ENCODE data around the gene SEL1L2. TPM values are rescaled to one million over a fixed set of nuclear protein-coding genes. Genes with fewer than 3 reads are reported as not detected.
A peak's percentile ranks its signal among the peaks of the same experiment; 100 is the strongest.

Gene SEL1L2
- total RNA-seq, 1 experiment from 2014 or later, result not detected

DNA sequence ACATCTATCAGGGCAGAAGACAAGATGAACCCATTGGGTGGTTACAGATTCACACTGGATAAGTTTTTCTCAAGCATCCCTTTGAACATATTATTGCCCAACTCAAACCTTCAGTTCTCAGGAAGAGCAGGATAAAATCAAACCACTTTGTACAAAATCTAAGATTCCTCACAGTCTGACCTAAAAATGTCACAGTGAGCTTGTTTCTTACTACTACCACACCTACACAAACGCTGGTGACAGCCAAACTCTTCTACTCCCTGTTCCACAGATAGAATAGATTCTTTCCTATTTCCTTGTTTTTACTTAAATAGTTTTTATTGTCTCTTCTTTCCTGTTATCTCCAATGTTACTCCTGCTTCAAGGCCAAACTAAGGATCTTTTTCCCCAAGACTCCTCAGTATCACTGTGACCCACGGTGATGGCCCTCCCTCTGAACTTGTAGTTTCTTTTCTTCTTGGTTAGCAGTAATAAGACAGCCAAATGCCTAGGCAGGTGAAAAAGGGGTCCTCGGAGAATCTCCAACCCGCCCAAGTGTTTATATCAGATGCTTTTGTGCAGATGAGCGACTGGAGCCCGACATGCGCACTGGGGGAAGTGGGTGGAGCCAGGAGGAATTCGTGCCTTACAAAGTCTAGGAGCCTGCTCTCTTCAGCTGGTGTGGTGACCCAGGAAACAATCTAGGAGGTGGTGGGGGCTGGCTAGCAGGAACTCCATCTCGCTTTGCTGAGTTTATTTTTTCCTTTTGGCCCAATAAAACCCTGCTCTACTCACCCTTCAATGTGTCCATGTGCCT lies 53.4 kb downstream of the SEL1L2 start:
- in situ Hi-C loops (cut with HindIII; ENCODE audit: low pct_unique_long_range_greater_than_20kb, low sequenced_read_pairs), result no loop called here
- DNase-seq (ENCODE audit: low read depth, low spot score), result no peak

DNA sequence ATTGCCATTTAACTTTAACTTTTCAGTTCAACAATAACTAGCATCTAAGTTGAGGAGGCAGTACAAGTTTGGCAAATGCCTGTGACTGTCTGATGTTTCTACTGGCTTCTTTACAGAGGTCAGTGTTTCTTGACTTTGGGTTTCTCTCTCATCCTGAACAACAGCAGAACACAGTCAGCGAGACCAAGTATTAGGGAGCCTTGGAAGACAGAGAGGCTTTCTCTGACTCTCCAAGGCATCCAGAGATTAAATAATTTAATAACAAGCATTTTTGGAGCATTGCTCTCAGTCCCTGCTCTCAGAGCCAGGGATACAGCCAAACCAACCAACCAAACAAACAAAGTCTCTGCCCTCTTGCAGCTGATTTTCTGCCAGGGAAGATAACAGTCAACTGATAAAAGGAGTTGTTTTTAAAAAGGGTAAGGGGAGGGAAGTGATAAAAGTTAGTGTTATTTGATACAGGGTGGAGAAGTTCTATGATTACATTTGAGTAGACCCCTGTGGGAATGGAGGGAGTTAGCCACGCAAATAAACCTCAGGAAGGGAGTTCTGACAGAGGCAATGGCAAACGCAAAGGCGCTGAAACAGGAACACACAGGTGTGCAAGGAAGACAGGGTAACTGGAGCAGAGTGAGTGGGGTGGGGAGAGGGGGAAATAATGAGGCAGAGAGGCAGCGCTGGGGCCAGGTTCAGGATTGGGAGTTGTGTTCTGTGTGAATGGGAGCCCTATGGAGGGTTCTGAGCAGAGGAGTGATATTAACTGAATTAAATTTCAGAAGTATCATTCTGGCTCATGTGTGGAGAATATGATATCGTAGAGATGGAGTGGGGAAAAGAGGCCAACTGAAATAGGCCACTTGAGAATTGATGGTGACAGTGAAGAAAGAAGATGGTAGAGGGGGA lies 55.2 kb downstream of the SEL1L2 start:
- in situ Hi-C loops (cut with HindIII; ENCODE audit: low pct_unique_long_range_greater_than_20kb, low sequenced_read_pairs), result no loop called here
- no peak for DNase-seq (ENCODE audit: low read depth, low spot score)

DNA sequence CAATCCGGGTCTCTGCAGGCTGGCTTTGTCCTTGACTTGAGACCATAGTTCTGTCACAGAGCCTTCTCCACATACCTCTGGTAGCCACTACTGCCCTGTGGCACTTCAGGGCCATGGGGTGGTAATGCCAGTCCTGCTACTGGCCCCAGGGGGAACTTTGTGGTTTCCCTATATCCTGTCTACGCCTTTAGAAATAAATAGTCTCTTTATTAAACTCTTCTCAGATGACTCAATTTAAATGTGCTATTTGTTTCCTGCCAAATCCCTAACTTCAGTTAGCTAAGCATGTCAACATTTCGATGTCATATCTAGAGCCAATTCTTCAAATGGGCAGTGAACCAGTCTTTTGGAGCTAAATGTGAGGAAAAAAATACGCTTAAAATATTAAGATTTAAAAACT lies 60.1 kb downstream of the SEL1L2 start:
- DNase-seq (ENCODE audit: low read depth, low spot score), result peak; percentile 93
- in situ Hi-C loops (cut with HindIII; ENCODE audit: low pct_unique_long_range_greater_than_20kb, low sequenced_read_pairs), result no loop called here

DNA sequence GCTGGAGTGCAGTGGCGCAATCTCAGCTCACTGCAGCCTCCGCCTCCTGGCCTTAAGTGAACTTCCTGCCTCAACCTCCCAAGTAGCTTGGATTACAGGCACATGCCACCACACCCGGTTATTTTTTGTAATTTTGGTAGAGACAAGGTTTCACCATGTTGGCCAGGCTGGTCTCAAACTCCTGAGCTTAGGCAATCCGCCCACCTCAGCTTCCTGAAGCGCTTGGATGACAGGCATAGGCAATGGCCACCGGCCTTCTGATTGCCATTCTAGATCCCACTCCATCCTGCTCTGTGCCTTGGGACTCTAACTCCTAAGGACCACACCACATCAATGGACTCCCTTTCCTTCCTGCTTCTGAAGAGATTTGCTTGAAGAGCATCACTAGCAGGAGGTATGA lies 60.6 kb downstream of the SEL1L2 start:
- no peak for DNase-seq (ENCODE audit: low read depth, low spot score)
- in situ Hi-C loops (cut with HindIII; ENCODE audit: low pct_unique_long_range_greater_than_20kb, low sequenced_read_pairs), result no loop called here

DNA sequence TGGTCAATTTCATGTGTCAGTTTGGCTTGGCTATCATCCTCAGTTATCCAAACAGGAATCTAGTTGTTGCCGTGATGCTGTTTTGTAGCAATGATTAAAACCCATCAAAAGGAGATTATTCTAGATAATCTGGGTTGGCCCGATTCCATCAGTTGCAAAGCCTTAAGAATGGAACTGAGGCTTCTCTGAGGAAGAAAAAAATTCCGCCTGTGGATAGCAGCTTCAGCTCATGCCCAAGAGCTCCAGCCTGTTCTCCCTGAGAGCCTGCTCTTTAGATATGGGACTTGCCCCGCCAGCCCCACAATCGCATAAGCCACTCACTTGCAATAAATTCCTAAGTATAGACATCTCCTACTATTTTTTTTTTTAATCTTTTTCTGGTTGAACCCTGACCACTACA lies 61.5 kb downstream of the SEL1L2 start:
- DNase-seq (ENCODE audit: low read depth, low spot score), result no peak
- in situ Hi-C loops (cut with HindIII; ENCODE audit: low pct_unique_long_range_greater_than_20kb, low sequenced_read_pairs), result no loop called here

DNA sequence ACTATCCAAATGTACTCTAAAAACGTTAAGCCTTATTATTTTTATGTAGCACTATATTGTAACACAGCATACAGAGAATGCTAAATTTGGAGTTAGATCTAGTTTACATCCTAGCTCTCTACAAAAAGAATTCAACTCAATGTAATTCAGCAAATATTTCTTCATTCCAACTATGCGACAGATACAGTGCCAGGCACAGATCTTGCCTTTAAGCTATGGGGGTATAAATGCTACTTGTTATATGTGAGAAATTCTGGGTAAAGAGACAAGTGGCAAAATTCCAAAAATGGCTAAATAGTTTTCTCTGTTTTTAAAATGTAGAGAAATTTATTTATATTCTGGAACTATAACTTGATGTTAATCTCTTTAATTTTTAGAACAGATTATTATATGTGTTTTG lies 63.2 kb downstream of the SEL1L2 start:
- no peak for DNase-seq (ENCODE audit: low read depth, low spot score)
- in situ Hi-C loops (cut with HindIII; ENCODE audit: low pct_unique_long_range_greater_than_20kb, low sequenced_read_pairs), result no loop called here

DNA sequence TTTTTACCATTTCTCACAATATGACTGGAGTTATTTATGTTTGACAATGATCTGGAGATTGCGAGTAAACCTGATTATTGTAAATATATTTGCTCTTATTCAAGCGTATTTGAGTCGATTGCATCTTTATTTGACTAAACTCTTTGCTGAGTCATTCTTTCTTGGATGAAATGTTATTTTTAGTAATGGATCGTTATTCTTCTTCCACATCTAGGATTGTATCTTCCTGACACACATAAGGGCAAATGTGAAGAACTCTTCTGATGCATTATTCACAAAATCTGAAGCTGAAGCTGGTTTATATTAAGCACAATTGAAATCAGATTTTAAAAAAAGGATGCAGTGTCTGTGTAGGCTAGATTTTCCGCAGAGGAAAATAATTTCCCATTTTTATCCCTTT lies 68.2 kb downstream of the SEL1L2 start:
- DNase-seq (ENCODE audit: low read depth, low spot score), result no peak
- in situ Hi-C loops (cut with HindIII; ENCODE audit: low pct_unique_long_range_greater_than_20kb, low sequenced_read_pairs), result no loop called here

DNA sequence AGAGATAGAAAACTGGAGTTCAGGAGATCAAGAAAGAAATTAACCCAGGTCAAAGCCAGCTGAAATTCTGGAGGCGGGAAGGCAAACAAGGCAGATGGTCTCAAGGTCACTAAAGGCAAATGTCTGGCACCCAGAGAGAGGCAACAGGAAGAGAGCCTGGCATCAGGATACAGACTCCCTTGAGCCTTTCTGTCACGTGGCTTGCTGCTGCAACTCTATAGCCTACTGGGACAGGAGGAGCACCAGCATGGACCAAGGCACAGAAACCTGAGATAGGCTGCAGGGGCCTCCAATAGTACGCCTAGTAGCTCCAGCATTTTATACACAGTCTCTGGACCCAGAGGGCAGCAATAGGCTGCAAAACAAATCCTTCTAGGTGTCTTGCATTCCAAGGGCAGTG lies 75.1 kb downstream of the SEL1L2 start:
- peak; percentile 44 for DNase-seq (ENCODE audit: low read depth, low spot score)
- in situ Hi-C loops (cut with HindIII; ENCODE audit: low pct_unique_long_range_greater_than_20kb, low sequenced_read_pairs), result no loop called here

DNA sequence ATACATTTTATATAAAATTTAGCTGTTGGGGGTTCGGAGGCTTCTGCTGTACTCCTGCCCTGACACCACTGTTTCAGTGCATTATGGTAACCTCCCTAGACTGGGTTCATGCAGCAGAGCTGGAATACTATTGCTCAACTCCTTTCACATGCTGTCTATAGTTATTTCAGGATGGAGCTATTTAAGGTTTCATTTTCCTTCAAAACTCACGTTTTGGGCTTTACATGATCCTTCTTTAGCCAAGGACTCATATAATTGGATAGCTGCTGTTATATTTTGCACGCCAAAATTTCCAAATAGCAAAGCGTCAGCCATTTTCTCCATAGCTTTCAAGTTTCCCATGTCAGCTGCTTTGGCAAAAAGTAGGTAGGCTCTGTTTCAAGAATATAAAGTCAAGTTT lies 76.8 kb downstream of the SEL1L2 start:
- in situ Hi-C loops (cut with HindIII; ENCODE audit: low pct_unique_long_range_greater_than_20kb, low sequenced_read_pairs), result no loop called here
- no peak for DNase-seq (ENCODE audit: low read depth, low spot score)

DNA sequence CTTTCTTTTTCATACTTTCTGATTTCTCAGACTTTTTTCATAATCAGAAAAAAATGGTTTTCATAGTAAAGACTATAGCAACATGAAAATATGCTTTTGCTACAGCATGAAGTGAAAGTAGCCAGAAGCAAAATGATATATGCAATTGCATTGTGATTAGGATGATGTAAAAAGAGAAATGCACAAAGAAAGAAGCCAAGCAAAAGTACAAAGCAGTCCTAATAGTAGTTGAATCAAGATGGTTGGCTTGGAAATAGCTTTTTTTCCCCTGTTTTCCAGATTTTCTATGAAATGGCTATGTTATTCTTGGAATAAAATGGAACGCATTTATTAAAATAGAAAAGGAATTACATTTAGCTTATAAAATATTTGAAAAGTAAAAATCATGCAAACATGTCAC lies 77.3 kb downstream of the SEL1L2 start:
- in situ Hi-C loops (cut with HindIII; ENCODE audit: low pct_unique_long_range_greater_than_20kb, low sequenced_read_pairs), result no loop called here
- DNase-seq (ENCODE audit: low read depth, low spot score), result no peak

DNA sequence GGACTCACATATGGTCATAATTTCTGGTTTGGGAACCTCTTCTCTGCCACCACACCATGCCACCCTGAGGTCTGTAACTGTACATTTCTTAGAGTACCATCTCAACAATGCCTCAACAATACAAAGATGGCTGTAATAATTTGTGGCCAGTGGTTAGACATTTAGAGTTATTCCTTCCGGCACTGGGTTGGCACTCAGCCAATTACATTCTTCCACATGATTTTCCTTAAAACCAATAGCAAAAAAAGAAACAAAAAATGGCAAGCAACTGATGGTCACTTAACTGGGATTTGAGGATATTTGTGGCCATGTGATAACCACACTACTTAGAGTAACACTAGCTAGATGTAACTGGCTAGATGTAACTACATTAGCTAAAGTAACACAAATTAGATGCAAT lies 79.9 kb downstream of the SEL1L2 start:
- in situ Hi-C loops (cut with HindIII; ENCODE audit: low pct_unique_long_range_greater_than_20kb, low sequenced_read_pairs), result no loop called here
- peak; percentile 47 for DNase-seq (ENCODE audit: low read depth, low spot score)

DNA sequence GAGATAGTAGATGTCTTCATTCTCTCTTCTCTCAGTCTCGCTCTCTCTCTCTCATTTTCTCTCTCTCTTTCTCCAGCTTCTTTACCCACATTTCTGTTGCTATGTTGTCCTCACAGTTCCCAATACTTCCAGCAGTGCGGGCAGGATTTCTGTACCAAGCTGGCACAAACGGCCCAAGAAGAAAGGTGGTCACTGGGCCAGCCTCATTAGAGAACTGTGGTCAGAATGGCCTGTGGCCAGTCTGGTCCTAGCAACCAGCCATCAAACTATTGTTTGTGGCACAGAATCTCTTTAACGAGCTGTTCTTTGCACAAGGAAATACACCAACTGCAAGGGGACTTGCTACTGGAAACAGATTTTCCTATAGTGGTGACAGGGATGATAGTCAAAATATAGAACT lies 81.3 kb downstream of the SEL1L2 start:
- in situ Hi-C loops (cut with HindIII; ENCODE audit: low pct_unique_long_range_greater_than_20kb, low sequenced_read_pairs), result no loop called here
- DNase-seq (ENCODE audit: low read depth, low spot score), result no peak

DNA sequence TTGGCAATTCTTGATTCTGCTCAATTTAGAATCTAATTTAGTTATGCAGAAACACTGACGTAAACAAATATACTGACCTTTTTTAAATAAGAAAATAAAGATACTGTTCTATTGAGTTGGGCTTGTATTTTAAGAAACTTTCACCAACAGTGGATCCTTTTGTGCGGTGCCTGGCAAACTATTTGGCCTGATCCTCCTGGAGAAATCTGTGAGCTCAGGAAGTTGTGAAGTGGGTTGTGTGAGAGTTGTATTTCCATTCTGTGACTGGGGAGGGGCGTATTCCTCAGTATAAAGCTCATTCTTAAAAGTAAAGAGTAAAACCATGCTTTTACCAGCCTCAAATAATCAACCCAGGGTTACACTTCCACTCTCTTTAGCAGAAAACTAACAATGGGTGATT lies 85.6 kb downstream of the SEL1L2 start:
- in situ Hi-C loops (cut with HindIII; ENCODE audit: low pct_unique_long_range_greater_than_20kb, low sequenced_read_pairs), result no loop called here
- DNase-seq (ENCODE audit: low read depth, low spot score), result peak; percentile 90

DNA sequence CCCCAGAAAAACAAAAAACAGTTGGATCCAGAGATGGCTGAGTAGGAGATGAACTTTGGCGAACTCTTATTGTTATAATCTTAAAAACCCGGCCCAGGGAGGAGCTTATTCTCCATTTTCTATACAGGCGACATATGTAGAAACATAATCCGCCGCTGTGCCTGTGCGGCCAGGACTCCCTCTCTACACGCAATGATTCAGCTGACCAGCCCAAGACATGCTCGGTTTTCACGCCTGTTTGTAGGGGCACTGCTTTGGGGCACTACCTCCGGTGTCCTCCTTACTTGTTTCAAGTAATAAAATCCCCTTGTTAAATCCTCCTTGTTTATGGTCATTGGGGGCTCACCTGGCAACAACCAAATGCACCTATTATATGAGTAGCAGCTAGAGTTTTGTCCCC lies 89.9 kb downstream of the SEL1L2 start:
- DNase-seq (ENCODE audit: low read depth, low spot score), result no peak
- in situ Hi-C loops (cut with HindIII; ENCODE audit: low pct_unique_long_range_greater_than_20kb, low sequenced_read_pairs), result no loop called here

DNA sequence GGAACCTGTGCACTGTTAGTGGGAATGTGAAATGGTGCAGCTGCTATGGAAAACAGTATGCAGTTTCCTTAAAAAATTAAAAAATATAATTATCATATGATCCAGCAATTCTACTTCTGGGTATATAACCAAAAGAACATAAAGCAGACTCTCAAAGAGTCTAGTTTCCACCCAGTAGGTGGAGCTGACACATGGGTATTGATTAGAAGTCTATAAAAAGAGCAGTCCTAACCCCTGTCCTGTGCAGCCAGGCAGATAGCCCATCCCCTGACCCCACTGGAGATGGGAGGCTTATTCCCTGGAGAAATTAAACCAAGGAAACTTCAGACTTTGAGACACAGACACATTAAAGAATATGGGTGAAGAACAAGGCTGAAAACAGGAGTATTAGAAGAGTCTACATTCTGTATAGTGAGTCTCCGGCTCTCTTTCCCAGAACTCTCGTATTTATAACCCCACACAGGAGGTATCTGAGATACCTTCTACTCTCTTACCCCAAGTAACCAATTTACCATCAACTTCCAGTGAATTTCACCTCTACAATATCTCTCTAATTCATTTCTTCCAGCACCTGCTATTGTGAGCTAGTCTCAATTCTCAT lies 92.3 kb downstream of the SEL1L2 start:
- peak; percentile 77 for DNase-seq (ENCODE audit: low read depth, low spot score)
- in situ Hi-C loops (cut with HindIII; ENCODE audit: low pct_unique_long_range_greater_than_20kb, low sequenced_read_pairs), result no loop called here

DNA sequence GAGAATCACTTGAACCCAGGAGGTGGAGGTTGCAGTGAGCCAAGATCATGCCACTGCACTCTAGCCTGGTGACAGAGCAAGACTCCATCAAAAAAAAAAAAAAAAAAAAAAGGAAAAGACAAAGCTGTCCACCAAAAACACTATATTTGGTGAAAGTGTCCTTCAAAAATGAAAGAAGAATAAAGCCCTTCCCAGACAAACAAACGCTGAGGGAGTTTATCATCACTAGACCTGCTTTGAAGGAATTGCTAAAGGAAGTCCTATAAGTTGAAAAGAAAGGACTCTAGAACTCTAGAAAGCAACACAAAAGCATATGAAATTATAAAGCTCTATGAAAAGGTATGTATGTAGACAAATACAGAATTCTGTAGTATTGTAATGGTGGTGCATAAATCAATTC lies 98.8 kb downstream of the SEL1L2 start:
- DNase-seq (ENCODE audit: low read depth, low spot score), result no peak
- in situ Hi-C loops (cut with HindIII; ENCODE audit: low pct_unique_long_range_greater_than_20kb, low sequenced_read_pairs), result no loop called here

DNA sequence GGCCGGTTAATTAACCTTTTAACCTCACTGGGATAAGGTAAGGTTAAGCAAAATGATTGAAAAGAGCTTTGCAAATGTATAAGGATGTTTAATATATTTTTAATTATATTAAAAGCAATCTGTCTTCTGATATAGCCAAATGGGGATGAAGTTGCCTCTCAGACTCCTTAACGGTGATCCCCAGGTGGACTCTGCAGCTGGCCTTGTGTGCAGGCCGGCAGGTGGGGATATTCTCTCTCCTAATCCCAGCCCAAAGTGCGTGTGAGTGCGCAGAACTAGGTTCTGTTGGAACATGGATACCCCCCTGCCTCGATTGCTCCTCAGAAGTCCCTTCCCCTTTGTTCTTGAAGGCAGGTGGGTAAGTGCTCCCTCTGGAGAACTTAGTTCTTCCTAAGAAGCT lies 105.6 kb downstream of the SEL1L2 start:
- no peak for DNase-seq (ENCODE audit: low read depth, low spot score)
- in situ Hi-C loops (cut with HindIII; ENCODE audit: low pct_unique_long_range_greater_than_20kb, low sequenced_read_pairs), result no loop called here

DNA sequence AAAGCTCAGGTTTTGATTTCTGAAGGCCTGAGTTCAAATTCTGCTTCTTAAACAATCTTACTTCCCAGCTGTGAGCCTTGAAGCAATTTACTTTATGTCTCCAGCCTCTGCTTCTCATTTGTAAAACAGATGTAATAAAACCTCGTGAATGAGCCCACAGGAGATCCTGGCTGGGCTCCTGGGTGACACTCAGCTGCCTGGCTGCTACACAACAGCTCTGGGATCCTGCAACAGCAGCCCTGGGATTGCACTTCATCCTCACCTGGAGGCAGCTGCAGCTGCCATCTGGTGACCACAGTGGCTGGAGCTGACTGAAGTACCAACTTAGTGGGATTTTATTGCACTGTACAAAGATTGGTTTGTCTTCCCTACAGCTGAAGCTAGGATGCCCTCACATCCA lies 107.0 kb downstream of the SEL1L2 start:
- in situ Hi-C loops (cut with HindIII; ENCODE audit: low pct_unique_long_range_greater_than_20kb, low sequenced_read_pairs), result no loop called here
- DNase-seq (ENCODE audit: low read depth, low spot score), result no peak

DNA sequence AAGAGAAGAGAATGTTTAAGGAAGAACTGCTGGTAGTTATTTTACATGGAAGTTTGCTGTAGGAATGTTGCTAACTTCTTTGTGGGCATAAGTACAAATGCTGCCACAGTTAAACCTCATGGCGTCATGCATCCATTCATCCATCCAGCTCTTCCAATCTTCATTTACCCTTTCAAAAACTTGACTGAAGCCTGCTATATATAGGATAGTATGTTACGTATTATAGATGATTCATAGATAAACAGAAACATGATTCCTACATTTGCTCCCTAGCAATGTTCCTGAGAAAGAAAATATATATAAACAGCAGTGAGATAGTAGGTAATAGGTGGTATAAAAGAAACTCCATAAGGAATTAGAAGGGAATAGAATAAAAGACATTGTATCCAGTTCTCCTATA lies 111.8 kb downstream of the SEL1L2 start:
- in situ Hi-C loops (cut with HindIII; ENCODE audit: low pct_unique_long_range_greater_than_20kb, low sequenced_read_pairs), result no loop called here
- no peak for DNase-seq (ENCODE audit: low read depth, low spot score)

All from SK-MEL-5 (cell line).